Keratinocyte (primary cell): ENCODE results near the gene PRR20G.

Experiments used
- EZH2 ChIP-seq: IDR thresholded peaks from one replicate; pipeline ENCODE4 v1.6.1; 2012; ENCODE audit warnings: inconsistent platforms, mild to moderate bottlenecking, low read length, moderate library complexity
- TF ChIP-seq, protein P1 (sequence below), 3 experiments: IDR thresholded peaks in 1 of 3; conservative IDR thresholded peaks in 1 of 3; optimal IDR thresholded peaks in 1 of 3; 2 replicates in 2 of 3; 3 replicates in 1 of 3; pipeline versions ENCODE3 to v1.5.1; 2011; ENCODE audit warnings: low read length in 3 of 3, mild to moderate bottlenecking in 3 of 3, moderate library complexity in 2 of 3, control low read depth in 1 of 3, inconsistent platforms in 1 of 3; ENCODE audit not compliant: insufficient read depth in 2 of 3; ENCODE audit errors: extremely low read depth in 1 of 3

- TF ChIP-seq, protein P1, sequence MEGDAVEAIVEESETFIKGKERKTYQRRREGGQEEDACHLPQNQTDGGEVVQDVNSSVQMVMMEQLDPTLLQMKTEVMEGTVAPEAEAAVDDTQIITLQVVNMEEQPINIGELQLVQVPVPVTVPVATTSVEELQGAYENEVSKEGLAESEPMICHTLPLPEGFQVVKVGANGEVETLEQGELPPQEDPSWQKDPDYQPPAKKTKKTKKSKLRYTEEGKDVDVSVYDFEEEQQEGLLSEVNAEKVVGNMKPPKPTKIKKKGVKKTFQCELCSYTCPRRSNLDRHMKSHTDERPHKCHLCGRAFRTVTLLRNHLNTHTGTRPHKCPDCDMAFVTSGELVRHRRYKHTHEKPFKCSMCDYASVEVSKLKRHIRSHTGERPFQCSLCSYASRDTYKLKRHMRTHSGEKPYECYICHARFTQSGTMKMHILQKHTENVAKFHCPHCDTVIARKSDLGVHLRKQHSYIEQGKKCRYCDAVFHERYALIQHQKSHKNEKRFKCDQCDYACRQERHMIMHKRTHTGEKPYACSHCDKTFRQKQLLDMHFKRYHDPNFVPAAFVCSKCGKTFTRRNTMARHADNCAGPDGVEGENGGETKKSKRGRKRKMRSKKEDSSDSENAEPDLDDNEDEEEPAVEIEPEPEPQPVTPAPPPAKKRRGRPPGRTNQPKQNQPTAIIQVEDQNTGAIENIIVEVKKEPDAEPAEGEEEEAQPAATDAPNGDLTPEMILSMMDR (optimal IDR thresholded peaks at IDR 0.05 in 1 of 3, IDR thresholded peaks at IDR 0.05 in 1 of 3, conservative IDR thresholded peaks at IDR 0.05 in 1 of 3; ENCODE audit: extremely low read depth in 1 of 3, insufficient read depth in 2 of 3, low read length in 3 of 3) = no peak
- TF ChIP-seq EZH2 = no peak
These were observed 30.5 kb downstream of the PRR20G start for GRCh38 chr3:127257351-127257750.
